GM20431 (cell line): Measurements from ENCODE around the gene MCRIP2.

ENCODE experiments used
- in situ Hi-C: fragments of 300-500 bp; cut with MseI, MboI; formaldehyde crosslinking; loops from one replicate; pipeline ENCODE4 v1.15.0; 2020; ENCODE audit warnings: low sequenced_read_pairs; ENCODE audit not compliant: unreplicated experiment

Gene MCRIP2

DNA sequence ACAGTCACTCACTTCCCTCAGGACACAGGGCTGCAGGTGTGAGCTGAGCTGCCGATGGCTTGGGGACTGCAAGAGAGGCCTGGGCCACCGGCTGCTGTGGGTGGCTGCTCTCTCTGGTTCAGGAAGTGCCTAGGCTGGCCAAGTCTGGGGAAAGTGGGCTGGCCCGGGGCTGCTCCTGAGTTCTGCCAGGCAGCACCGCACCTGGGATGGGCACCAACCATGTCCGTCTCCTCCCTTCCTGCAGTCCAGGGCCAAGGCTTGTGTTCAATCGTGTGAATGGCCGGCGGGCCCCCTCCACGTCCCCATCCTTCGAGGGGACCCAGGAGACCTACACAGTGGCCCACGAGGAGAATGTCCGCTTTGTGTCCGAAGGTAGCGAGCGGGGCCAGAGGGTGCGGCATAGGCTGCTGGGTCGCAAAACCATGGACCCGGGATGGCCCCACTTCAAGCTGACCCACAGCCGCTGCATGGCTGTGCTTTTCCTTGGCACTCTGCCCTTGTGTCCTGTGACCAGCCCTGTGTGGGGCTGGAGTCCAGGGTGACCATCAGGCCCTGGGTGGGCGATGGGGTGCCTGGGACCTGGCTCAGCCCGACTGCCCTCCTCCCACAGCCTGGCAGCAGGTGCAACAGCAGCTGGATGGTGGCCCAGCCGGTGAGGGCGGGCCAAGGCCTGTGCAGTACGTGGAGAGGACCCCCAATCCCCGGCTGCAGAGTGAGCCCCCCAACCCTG is 5.7 kb downstream of the MCRIP2 start:
- in situ Hi-C loops: no loop called here

DNA sequence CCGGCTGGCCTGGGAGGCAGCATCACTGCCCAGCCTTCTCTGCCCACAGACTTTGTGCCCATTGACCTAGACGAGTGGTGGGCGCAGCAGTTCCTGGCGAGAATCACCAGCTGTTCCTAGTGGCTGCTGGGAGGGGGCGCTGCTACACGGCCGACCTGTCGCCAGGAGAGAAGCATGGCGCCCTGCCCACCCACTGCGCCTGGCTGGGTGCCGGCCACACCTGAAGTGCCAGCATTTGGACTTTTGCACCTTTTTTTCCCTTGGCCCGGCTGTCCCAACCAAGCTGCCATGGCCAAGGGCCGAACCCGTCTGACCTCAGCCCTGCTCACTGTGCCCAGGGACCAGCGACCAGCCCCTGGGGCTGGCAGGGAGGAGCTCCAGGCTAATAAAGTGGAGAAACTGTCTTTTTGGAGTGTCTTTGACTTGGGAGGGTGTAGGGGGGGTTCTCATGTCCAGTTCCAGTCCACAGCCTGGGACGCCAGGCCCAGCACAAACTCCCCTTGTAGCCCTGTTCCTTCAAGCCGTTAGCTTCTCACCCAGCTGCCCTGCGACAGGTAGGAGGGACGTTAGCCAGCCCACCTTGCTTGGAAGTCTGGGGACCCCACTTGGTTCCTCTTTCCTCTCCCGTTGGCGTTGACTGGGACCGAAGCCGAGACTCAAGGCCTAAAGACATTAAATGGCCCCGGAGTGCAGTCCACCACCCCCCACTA is 6.6 kb downstream of the MCRIP2 start:
- in situ Hi-C loops: no loop called here

DNA sequence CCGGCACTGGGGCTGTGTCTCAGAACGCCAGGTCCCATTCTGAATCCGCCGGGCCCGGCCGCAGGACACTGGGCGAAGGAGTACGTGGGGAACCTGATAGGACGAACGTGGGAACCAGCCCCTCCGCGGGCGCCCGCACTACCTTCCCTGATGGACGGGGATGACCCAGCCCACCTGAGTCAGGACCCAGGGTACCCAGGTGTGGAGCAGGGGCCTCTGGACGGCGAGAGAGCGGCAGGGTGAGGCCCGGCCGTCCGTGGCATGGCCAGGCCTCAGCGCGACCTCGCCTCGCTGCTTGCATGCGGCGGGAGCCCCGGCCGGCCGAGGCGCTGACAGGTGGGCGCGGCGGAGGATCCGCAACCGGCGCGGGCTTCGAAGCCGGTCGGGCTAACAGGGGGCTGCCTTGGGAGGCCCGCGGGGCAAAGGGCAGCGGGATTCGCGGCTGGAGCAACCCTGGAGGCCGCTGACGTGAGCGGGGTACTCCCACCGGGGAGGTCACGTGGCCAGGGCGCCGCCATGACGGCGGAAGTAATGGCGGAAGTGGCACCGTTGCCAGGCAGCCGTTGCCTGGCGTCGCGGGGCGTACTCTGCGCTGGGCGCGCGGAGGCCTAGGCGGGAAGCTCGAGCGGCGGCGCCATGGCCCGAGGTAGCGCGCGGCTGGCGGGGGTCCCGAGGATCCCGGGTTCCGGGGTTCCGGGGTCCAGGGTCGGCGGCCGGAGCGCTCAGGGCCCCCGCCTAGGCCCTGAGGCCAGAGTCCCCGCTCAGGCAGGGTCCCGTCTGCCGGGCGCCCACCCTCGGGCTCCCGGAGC is 7.4 kb downstream of the MCRIP2 start, which contains the start of gene WDR90:
Gene WDR90 (plus strand): TSS at position 585 of the 809 bp plus-strand sequence. CDS start 52 bp downstream, at position 637.
- in situ Hi-C loops: no loop called here

DNA sequence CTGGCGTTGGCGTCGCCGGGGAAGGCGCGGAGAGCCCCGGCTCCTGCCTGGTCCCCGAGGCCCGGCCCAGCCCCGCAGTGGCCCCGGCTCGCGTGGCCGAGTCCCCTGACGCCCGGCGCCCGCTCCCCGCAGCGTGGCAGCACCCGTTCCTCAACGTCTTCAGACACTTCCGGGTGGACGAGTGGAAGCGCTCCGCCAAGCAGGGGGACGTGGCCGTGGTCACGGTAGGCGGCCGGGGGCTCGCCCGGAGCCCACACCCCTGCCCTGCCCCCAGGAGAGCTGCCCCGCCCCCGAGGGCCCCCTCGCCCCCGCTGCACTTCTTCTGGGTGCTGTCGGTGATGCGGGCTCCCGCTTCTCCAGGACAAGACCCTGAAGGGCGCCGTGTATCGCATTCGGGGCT is 8.0 kb downstream of the MCRIP2 start:
- in situ Hi-C loops: no loop called here

DNA sequence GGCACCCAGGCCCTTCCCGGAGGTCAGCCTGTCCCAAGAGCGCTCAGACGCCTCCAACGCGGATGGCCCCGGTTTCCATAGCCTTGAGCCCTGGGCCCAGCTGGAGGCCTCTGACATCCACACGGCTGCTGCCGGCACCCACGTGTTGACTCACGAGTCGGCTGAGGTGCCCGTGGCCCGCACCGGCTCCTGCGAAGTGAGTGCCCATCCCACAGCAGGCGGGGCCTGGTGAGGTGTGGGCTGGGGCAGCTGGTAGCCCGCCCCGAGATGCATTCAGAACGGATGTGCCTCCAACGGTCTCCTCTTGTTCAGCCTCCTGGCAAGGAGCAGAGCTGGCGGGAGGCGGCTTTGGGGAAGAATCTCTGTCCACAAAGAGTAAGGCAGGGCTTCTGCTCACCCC is 10.2 kb downstream of the MCRIP2 start:
- in situ Hi-C loops: no loop called here

DNA sequence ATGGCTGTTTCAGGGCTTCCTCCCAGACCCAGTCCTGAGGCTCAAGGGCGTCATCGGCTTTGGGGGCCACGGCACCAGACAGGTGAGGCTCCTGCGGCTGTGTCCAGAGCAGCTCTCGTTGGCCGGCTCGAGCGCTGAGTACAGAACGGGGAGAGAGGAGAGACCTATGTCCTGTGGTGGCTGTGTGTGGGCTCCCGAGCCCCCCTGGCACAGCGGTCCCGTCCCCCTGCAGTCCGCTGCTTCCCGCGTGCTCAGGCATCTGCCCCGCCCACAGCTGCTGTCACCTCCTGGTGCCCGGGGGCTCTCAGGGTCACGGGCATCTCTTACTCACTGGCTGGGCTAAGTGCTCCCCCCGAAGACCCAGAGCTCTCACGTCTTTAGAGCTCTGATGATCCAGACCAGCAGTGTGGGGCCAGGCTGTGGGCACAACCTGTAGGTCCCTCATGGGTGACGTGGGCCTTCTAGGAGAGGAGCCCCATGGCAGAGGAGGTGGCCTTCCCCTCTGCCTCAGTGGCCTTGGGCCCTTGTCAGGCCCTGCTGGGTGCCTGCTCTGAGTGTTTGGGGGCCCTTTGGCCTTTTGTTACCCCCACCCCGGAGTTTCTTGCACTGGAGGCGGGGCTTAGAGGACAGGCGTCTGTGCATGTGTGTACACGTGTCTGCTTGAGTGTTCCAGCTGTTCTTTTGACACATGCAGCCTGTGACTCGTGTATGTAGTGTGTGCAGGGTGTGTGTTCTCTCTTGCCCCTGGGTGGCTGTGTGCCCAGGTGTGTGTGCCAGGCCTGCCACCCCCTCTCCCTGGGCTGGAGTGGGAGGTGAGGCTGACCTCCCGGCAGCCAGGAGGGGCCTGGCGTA is 11.1 kb downstream of the MCRIP2 start:
- in situ Hi-C loops: no loop called here

DNA sequence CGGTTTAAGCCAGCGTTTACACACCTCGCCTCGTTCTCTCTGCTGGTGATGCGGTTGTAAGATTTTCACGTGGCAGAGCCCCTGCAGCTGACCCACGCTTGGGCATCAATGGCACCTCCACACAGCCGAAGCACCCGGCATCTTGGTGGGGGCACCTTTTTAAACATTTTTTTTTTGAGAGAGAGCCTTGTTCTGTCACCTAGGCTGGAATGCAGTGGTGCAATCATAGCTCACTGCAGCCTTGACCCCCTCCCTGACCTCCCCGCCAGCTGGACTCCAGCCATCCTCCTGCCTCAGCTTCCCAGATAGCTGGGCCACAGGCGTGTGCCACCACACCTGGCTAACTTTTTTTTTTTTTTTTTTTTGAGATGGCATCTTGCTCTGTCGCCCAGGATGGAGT is 12.4 kb downstream of the MCRIP2 start:
- in situ Hi-C loops: no loop called here

DNA sequence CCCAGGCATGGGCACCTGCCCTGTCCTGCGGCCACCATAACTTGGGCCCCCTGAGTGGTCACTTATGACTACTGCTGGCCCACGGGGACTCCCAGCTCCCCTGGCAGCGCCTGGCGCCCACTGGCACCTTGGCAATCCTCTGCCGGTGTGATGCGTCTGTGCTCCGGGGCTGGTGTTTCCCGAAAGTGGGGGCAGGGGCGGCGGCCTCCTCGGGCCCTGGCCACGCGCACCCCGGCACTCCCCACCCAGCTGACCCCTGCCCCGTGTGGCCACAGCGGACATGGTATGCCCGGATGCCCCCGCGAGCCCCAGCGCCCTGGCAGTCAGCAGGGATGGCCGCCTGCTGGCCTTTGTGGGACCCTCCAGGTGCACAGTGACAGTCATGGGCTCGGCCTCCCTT is 15.9 kb downstream of the MCRIP2 start:
- in situ Hi-C loops: no loop called here

DNA sequence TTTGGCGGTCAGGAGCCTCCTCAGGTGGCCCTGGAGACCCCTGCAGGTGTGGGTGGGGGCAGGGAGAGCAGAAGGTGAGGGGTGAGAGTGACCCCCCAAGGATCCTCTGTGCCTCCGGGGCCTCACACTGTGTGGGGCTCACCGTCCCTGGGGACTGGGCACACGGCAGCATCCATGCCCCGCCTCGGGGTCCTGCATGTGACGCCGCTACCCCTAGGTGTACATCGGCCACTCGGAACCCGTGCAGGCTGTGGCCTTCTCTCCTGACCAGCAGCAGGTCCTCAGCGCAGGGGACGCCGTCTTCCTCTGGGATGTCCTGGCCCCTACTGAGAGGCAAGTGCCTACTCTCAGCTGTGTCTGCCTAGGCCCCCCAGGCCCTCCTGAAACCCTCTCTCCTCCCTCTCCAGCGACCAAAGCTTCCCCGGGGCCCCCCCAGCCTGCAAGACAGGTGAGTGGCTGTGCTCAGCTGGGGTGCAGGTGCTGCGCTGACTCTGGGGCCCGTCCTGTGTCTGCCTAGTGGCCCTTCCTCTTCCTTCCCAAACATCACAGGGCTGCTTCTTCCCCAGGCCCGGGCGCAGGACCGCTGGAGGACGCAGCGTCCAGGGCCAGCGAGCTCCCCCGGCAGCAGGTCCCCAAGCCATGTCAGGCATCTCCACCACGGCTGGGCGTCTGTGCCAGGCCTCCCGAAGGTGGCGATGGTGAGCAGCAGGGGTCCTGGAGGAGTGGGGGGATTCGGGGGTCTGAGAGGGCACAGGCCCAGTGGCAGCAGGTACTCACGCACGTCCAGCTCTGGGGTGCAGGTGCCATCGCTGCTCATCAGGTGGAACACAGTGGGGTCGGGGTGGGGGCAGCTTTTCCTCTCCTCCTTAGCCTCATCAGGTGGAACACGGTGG is 17.3 kb downstream of the MCRIP2 start:
- in situ Hi-C loops: no loop called here

DNA sequence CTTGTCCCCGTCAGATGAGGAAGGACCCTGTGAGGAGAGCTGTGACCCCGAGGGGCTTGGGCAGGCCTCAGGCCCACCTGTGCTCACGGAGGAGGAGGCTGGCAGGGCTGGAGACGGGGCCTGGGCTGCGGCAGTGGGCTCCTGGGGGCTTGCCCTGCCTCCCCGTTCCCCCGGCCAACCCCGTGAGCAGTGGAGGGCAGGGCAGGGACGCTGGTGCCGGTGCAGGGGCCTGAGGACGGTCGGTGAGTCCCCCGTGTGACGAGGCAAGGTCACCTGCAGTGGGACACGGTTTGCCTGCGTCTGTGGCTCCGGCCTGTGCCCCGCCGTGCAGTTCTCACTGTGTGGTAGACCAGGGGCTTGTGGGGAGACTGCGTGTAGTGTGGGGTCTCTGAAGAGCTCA is 18.0 kb downstream of the MCRIP2 start:
- in situ Hi-C loops: no loop called here

DNA sequence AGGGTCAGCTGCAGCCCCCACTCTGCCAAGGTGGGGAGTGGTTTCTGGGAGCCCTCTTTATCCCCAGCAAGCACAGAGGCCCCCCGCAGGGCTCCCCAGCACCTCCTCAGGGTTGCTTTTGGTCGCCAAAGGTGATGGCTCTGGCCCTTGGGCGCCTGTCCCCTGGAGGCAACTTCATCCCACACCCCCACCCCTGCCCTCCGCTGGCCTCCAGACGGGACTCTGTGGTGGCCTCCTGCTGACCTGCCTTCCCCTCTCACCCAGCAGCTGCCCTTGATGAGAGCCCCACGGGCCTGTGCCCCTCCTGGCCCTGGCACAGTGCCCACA is 18.5 kb downstream of the MCRIP2 start:
- in situ Hi-C loops: no loop called here

DNA sequence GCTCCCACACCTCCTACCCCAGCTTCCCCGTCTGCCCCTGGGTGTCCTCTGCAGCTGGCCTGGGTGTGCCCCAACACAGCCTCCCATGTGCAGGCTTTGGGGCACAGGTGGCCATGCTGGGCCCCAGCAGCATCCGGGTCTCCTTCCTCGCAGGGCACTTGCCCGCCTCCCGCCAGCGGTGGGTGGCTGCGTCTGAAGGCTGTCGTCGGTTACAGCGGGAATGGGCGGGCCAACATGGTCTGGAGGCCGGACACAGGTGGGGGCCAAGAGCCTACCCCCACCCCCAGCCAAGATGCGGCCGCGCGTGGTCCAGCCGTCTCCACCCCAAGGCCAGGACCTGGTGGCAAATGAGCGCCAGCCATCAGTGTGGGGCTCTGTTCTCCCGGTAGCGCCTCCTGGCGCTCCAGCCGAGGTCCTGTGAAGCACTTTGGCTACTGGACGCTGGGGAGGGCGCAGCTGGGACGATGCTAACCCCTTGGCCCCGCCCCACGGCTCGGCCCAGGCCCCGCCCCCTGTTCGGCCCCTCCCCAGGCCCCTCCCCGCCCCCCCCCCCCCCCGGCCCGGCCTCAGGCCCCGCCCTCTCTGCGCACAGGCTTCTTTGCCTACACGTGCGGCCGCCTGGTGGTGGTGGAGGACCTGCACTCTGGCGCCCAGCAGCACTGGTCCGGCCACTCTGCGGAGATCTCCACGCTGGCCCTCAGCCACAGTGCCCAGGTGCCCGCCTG is 19.0 kb downstream of the MCRIP2 start:
- in situ Hi-C loops: no loop called here

DNA sequence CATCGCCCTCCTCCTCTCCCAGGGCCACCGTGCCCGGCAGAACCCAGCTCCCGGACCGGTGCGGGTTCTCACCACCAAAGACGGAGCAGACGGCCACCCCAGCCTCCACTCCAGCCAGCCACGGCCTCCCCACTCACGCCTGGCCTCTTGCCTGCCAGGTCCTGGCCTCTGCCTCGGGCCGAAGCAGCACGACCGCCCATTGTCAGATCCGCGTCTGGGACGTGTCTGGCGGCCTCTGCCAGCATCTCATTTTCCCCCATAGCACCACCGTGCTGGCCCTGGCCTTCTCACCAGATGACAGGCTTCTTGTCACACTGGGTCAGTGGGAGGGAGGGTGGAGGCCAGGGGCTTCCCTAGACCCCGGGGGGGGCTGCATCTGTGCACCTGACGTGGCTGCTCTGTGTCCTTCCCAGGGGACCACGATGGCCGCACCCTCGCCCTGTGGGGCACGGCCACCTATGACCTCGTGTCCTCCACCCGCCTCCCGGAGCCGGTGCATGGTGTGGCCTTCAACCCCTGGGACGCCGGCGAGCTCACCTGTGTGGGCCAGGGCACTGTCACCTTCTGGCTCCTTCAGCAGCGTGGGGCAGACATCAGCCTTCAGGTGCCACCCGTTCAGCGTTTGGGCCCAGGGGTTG is 19.7 kb downstream of the MCRIP2 start:
- in situ Hi-C loops: no loop called here

DNA sequence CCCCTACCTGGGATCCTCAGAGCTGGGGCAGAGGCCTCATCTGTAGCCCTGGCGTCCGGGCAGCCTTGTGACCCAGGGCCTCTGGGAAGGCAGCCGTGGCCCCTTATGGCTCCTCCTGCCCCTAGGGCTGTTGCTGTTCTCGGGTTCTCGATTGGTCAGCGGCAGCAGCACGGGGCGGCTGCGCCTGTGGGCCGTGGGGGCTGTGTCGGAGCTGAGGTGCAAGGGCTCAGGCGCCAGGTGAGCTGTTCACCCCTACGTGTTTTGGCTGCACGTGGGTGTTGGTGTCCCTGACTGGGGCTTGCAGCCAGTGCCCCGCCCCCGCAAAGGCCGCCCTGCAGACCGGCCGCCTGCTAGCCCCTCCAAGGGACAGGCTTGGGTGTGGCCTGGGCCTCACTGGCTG is 20.5 kb downstream of the MCRIP2 start:
- in situ Hi-C loops: no loop called here

DNA sequence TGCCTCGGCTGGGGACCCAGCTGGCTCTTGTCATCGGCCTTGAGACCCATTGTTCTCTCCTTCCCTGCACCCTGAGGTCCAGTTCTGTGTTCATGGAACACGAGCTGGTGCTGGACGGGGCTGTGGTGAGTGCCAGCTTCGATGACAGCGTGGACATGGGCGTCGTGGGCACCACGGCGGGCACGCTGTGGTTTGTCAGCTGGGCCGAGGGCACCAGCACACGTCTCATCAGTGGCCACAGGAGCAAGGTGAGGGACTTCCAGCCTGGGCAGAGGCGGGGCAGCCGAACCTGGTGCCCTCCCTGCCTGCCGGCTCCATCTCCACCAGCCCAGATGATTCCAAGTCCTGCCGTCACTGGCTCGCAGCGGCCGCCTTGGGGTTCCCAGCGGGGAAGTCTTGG is 21.0 kb downstream of the MCRIP2 start:
- in situ Hi-C loops: no loop called here

DNA sequence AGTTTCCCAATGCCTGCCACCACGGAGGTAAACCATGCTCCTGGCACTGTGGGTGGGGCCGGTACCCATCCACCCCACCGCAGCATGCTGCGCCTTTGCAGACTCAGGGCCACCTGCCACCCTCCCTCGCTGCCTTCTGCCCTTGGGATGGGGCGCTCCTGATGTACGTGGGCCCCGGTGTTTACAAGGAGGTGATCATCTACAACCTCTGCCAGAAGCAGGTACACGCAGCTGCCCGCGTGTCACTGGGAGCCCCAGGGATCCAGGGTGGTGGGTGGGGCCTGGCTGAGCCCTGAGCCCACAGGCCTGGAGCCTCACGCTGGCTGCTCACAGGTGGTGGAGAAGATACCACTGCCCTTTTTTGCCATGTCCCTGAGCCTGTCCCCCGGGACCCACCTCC is 24.9 kb downstream of the MCRIP2 start:
- in situ Hi-C loops: no loop called here

DNA sequence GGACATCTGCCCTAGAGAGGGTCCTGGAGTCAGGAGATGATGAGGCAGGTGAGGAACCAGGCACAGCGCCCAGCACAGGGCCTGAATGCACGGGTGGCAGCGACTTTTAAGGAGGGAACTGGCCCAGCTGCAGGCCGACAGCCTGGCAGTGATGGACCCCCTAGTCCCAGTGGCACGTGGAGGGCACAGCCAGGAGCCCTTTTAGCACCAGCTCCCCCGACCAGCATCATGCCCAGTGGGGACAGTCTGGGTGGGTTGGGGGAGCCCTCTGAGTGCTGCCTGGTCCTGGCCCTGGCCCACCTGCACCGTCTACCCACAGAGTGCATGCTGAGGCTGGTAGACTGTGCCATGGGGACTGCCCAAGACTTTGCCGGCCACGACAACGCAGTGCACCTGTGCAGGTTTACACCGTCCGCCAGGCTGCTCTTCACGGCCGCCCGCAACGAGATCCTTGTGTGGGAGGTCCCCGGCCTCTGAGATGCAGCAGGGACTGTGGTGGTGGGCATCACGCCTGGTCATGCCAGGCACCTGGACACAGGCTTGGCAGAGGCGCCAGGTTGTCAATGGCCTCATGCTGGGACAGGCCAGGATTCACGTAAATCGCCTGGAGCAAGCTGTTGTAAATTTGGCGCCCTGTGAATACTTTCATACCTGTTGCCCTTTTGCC is 25.6 kb downstream of the MCRIP2 start:
- in situ Hi-C loops: no loop called here
